Endothelial cell of umbilical vein (primary cell): ENCODE measurements around the gene CCNT2. TPM values are rescaled to one million over a fixed set of nuclear protein-coding genes. Genes with fewer than 3 reads are reported as not detected.

Source experiments
- BruUV-seq: library from RNA; stranded (reverse); fragments of 400-500 nt; replicated peaks from 2 replicates; lab custom pipeline; 2021; lab: Mats Ljungman, UMichigan
- CTCF ChIA-PET: fragments of 300-600, 350-600 bp; sonication (Branson Sonifier 250); formaldehyde crosslinking; loops from one replicate; lab custom pipeline; 2021; ENCODE audit warnings: antibody characterized with exemption, inconsistent platforms; lab: Charles Lee
- POLR2A ChIA-PET: fragments of 300-600, 350-600 bp; sonication (Branson Sonifier 250); formaldehyde crosslinking; loops from one replicate; lab custom pipeline; 2021; ENCODE audit warnings: antibody characterized with exemption, inconsistent platforms; lab: Charles Lee
- DNase-seq: peaks from one replicate; pipeline ENCODE4 v3.0.0-alpha.2; 2011; ENCODE audit warnings: low read depth, low spot score
- FAIRE-seq: peaks from 2 replicates; lab custom pipeline; 2011; peaks lifted over from hg19 to GRCh38; lab: Jason Lieb, UNC
- H2AFZ ChIP-seq: 2 replicates; pipeline ENCODE4 v1.6.0; 2012; ENCODE audit warnings: low read depth, low read length, control low read depth, inconsistent platforms
- H3K27ac ChIP-seq: 2 replicates; pipeline ENCODE4 v1.5.1; 2011; ENCODE audit warnings: low read depth, mild to moderate bottlenecking, control low read depth, low read length, moderate library complexity; ENCODE audit not compliant: insufficient read depth
- H3K27me3 ChIP-seq, 2 experiments: 2 replicates each; pipeline versions ENCODE4 v1.6.0 to v1.6.1; 2011; ENCODE audit warnings: low read length in 2 of 2, mixed read lengths in 1 of 2; ENCODE audit not compliant: control insufficient read depth in 2 of 2, insufficient read depth in 2 of 2
- H3K36me3 ChIP-seq, 2 experiments: 2 replicates in 1 of 2; 3 replicates in 1 of 2; pipeline ENCODE4 v1.5.1; 2011; ENCODE audit warnings: low read length in 2 of 2, mild to moderate bottlenecking in 1 of 2, moderate library complexity in 1 of 2; ENCODE audit not compliant: control insufficient read depth in 2 of 2, insufficient read depth in 2 of 2; ENCODE audit errors: extremely low read depth in 1 of 2
- H3K4me1 ChIP-seq: 3 replicates; pipeline ENCODE4 v1.5.1; 2011; ENCODE audit warnings: mild to moderate bottlenecking, low read length; ENCODE audit not compliant: control insufficient read depth, insufficient read depth; ENCODE audit errors: extremely low read depth
- H3K4me2 ChIP-seq: 2 replicates; pipeline ENCODE4 v1.6.1; 2011; ENCODE audit warnings: low read length, control low read depth, mixed read lengths; ENCODE audit not compliant: insufficient read depth
- H3K4me3 ChIP-seq, 3 experiments: fragments of 200-600 bp in 1 of 3; sonication (generic), shearing (Covaris generic) in 1 of 3; replicated peaks in 1 of 3; 2 replicates each; pipeline ENCODE4 v1.5.1; 2011 to 2016; ENCODE audit warnings: control low read depth in 3 of 3, low read length in 3 of 3, mild to moderate bottlenecking in 2 of 3, inconsistent platforms in 1 of 3, low read depth in 1 of 3, moderate library complexity in 1 of 3; ENCODE audit not compliant: insufficient read depth in 1 of 3
- H3K79me2 ChIP-seq: 2 replicates; pipeline ENCODE4 v1.6.0; 2012; ENCODE audit warnings: low read length, inconsistent platforms; ENCODE audit not compliant: control insufficient read depth, insufficient read depth
- H3K9ac ChIP-seq: replicated peaks from 2 replicates; pipeline ENCODE3; 2011; ENCODE audit warnings: low read length, control low read depth; ENCODE audit not compliant: insufficient read depth; ENCODE audit errors: extremely low read depth
- H3K9me1 ChIP-seq: replicated peaks from 3 replicates; pipeline ENCODE4 v1.6.0; 2011; ENCODE audit warnings: mild to moderate bottlenecking, low read length; ENCODE audit not compliant: control insufficient read depth, insufficient read depth; ENCODE audit errors: extremely low read depth
- H3K9me3 ChIP-seq: replicated peaks from 2 replicates; pipeline ENCODE4 v1.5.1; 2012; ENCODE audit warnings: low read length, inconsistent platforms; ENCODE audit not compliant: control insufficient read depth, insufficient read depth
- H4K20me1 ChIP-seq: replicated peaks from 2 replicates; pipeline ENCODE3; 2011; ENCODE audit warnings: mild to moderate bottlenecking, low read length; ENCODE audit not compliant: control insufficient read depth, insufficient read depth; ENCODE audit errors: extremely low read depth
- CTCF ChIP-seq, 2 donors: IDR thresholded peaks; 1 replicate in 1 of 2; 2 replicates in 1 of 2; pipeline ENCODE4 v1.5.1; 2011; ENCODE audit warnings: low read length in 2 of 2, mild to moderate bottlenecking in 2 of 2, moderate library complexity in 2 of 2, control low read depth in 1 of 2, inconsistent platforms in 1 of 2, low read depth in 1 of 2; ENCODE audit not compliant: insufficient read depth in 1 of 2; ENCODE audit errors: extremely low read depth in 1 of 2
- EZH2 ChIP-seq: IDR thresholded peaks from 2 replicates; pipeline ENCODE4 v1.6.1; 2012; ENCODE audit warnings: borderline replicate concordance, low read depth, mild to moderate bottlenecking, moderate library complexity, low read length, inconsistent platforms; ENCODE audit not compliant: severe bottlenecking
- FOS ChIP-seq: IDR thresholded peaks from 2 replicates; pipeline ENCODE4 v1.6.1; 2011; ENCODE audit warnings: mild to moderate bottlenecking, low read length, moderate library complexity, borderline replicate concordance; ENCODE audit not compliant: insufficient read depth
- GATA2 ChIP-seq: IDR thresholded peaks from 2 replicates; pipeline ENCODE4 v1.7.0; 2011; ENCODE audit warnings: low read depth, mild to moderate bottlenecking, moderate library complexity, mixed read lengths, low read length; ENCODE audit not compliant: insufficient read length, insufficient read depth
- JUN ChIP-seq: IDR thresholded peaks from 2 replicates; pipeline ENCODE4 v1.6.1; 2011; ENCODE audit warnings: borderline replicate concordance, low read depth; ENCODE audit not compliant: insufficient read length, insufficient read depth
- MYC ChIP-seq: IDR thresholded peaks from one replicate; pipeline ENCODE4 v1.6.1; 2011; ENCODE audit warnings: mild to moderate bottlenecking, low read depth, low read length
- POLR2A ChIP-seq: IDR thresholded peaks from 2 replicates; pipeline ENCODE4 v1.6.1; 2012; ENCODE audit warnings: low read depth, mild to moderate bottlenecking, control low read depth, low read length
- POLR2AphosphoS5 ChIP-seq: IDR thresholded peaks from 2 replicates; pipeline ENCODE4 v1.6.1; 2012; ENCODE audit warnings: low read depth, mild to moderate bottlenecking, control low read depth, low read length, moderate library complexity; ENCODE audit not compliant: insufficient read depth
- dilution Hi-C: fragments of 300-500 bp; cut with MboI; formaldehyde crosslinking; loops from one replicate; pipeline ENCODE4 v1.15.0; 2019; ENCODE audit warnings: low sequenced_read_pairs; ENCODE audit not compliant: extremely low pct_ligation_motif_present
- intact Hi-C: fragments of 100-400 bp; cut with micrococcal nuclease; formaldehyde crosslinking; loops from one replicate; pipeline ENCODE4 v1.10.0; 2022
- polyA plus RNA-seq, 4 experiments: library from polyadenylated mRNA; depleted of rRNA in 3 of 4; stranded (reverse) in 3 of 4; unstranded in 1 of 4; fragments of >200 nt; gene quantifications; 2 replicates each; pipeline versions ENCODE4 v1.2.1 to v1.2.3, GENCODE V29; 2011 to 2012; ENCODE audit warnings: missing spikeins in 1 of 4
- total RNA-seq: library from RNA; stranded (reverse); gene quantifications from 2 replicates; pipeline ENCODE4 v1.2.3, GENCODE V29; 2021
- TF ChIP-seq, protein P1 (sequence below): IDR thresholded peaks from 2 replicates; pipeline ENCODE4 v1.6.1; 2011; ENCODE audit not compliant: insufficient read depth, insufficient read length

Gene CCNT2
- total and polyA plus RNA-seq, 2 donors (not counting 3 experiments of a cell fraction or from before 2014, with no cell fraction given), result 10.3 to 35.5 TPM

- Histone ChIP-seq H3K9me1 (no peaks in the 10 kb centered on the region), H2AFZ (no peak overlapping the region), H4K20me1 (no peaks in the 10 kb centered on the region), H3K9me3 (no peaks in the 10 kb centered on the region), H3K9ac (no peak overlapping the region), H3K27ac (no peak overlapping the region), H3K4me1 (no peaks in the 10 kb centered on the region), H3K79me2 (no peaks in the 10 kb centered on the region), H3K27me3 (no peaks in the 10 kb centered on the region), H3K4me2 (no peak overlapping the region), H3K36me3 (no peaks in the 10 kb centered on the region), H3K4me3 (no peak overlapping the region)
- BruUV-seq, result no TSS peak
- POLR2A ChIA-PET, result no interaction called here
- FAIRE-seq (no peak), DNase-seq (no peak)
- intact Hi-C loops (loop anchor here (5.0 to 10.0 kb wide), 2 partner anchors 784 to 1012 kb away; no protein-coding TSS in a partner anchor), dilution Hi-C loops (no loop called here)
- CTCF ChIA-PET, result interaction anchor here (0.8 to 2.7 kb wide), 4 partner anchors 115 to 448 kb away, joined by 3 to 44 read pairs (median 6); no protein-coding TSS in a partner anchor
- no peak for TF ChIP-seq EZH2
- TF ChIP-seq JUN, result no peak
- TF ChIP-seq POLR2AphosphoS5, result no peak
- TF ChIP-seq GATA2, result no peak
These were observed 19.4 kb upstream of the CCNT2 start for GRCh38 chr2:134899204-134899603.

DNA sequence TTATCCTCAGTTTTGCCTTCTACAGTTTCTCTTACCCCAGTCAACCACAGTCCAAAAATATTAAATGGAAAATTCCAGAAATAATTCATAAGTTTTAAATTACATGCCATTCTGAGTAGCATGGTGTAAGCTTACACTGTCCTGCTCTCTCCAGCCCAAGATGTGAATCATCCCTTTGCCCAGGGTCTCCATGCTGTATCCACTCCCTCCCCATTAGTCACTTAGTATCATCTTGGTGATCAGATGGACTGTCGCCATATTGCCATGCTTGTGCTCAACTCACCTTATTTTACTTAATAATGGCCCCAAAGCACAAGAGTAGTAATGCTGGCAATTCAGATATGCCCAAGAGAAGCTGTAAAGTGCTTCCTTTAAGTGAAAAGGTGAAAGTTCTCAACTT lies 18.5 kb upstream of the CCNT2 start:
- Histone ChIP-seq H3K27me3 (no peaks in the 10 kb centered on the region), H2AFZ (no peak overlapping the region), H3K79me2 (no peaks in the 10 kb centered on the region), H3K4me1 (no peaks in the 10 kb centered on the region), H3K9me3 (no peaks in the 10 kb centered on the region), H3K9ac (no peak overlapping the region), H3K4me3 (no peak overlapping the region), H3K27ac (no peak overlapping the region), H3K9me1 (no peaks in the 10 kb centered on the region), H3K36me3 (no peaks in the 10 kb centered on the region), H4K20me1 (no peaks in the 10 kb centered on the region), H3K4me2 (no peak overlapping the region)
- TF ChIP-seq POLR2A, result no peak
- TF ChIP-seq, protein P1, sequence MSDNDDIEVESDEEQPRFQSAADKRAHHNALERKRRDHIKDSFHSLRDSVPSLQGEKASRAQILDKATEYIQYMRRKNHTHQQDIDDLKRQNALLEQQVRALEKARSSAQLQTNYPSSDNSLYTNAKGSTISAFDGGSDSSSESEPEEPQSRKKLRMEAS, result no peak
- no peak for TF ChIP-seq JUN
- no peak for TF ChIP-seq CTCF (IDR thresholded peaks at IDR 0.05; ENCODE audit: extremely low read depth in 1 of 2, insufficient read depth in 1 of 2, low read depth in 1 of 2, low read length in 2 of 2)
- no peak for TF ChIP-seq MYC
- TF ChIP-seq FOS, result no peak
- TF ChIP-seq GATA2, result no peak
- TF ChIP-seq EZH2, result no peak
- TF ChIP-seq POLR2AphosphoS5, result no peak
- no TSS peak for BruUV-seq
- POLR2A ChIA-PET, result no interaction called here
- no peak for FAIRE-seq
- no peak for DNase-seq
- CTCF ChIA-PET, result interaction anchor here (0.8 to 2.6 kb wide), 3 partner anchors 117 to 450 kb away, joined by 3 to 18 read pairs (median 10); no protein-coding TSS in a partner anchor
- intact Hi-C loops (no loop called here), dilution Hi-C loops (no loop called here)
